ENCODE measurements around the gene FOXN1.
A peak's percentile ranks its signal among the peaks of the same experiment; 100 is the strongest.

FOXN1 gene

DNA sequence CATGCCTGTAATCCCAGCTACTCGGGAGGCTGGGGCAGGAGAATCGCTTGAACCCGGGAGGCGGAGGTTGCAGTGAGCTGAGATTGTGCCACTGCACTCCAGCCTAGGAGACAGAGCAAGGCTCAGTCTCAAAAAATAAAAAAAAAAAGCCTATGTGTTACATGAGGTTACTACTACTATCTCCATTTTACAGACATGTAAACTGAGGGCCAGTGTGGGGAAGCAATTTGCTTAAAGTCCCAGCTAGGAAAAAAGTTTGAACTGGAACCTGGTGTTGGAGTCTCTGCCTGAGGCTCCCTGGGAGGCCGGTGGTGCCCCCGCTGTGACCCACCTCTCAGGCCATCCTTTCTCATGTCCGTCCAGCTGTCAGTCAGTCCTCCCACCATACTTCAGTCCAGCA lies 28.2 kb upstream of the FOXN1 start:
- DNase-seq (ENCODE audit: low spot score): no peak

DNA sequence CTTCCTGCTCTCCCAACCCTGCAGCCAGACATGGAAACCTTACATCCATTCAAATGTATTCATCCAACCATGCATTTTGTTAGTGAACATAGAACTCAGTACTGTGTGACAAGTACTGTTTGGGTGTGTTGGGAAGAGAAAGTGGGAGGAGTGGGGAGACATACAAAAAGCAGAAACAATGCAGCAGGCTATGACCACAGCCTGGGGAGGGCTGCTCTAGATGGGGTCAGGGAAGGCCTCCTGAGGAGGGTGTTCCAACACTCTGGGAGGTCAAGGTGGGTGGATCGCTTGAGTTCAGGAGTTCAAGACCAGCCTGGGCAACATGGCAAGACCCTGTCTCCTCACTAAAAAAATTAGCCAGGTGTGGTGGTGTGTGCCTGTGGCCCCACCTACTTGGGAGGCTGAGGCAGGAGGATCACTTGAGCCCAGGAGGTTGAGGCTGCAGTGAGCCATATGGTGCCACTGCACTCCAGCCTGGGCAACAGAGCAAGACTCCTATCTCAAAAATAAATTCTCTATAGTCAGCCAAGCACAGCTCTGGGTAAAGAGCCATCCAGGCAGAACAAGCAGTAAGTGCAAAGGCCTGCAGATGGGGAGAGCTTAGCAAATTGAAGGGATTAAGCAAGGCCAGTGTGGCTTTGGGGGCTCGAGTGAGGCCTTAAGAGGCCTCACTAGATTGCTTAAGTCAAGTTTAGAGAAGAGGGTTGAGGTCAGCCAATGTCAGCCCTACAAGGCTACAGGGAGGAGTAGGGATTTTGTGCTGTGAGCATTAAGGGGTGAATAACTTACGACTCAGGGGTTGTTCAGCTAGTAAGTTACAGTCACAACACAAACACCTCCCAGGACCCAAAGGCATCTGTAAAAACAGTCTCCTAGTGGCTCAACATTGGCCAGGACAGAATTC lies 27.2 kb upstream of the FOXN1 start:
- no peak for DNase-seq (ENCODE audit: low spot score)

DNA sequence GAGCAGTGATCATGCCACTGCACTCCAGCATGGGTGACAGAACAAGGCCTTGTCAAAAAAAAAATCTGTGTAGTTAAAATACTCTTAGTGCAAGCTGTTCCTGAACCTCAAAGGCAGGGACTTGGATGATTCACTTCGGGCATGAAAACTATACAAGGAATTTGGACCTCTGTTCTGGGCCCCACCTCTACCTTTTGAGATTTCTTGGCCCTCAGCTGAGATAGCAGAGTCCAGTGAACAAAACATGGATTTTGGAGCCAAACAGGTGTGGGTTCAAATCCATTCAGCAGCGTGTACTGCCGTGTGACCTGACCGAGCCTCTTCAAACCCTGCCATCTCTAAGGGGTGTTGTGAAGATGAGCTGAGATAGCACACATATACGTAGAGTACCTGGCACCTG lies 25.9 kb upstream of the FOXN1 start:
- DNase-seq (ENCODE audit: low spot score): no peak

DNA sequence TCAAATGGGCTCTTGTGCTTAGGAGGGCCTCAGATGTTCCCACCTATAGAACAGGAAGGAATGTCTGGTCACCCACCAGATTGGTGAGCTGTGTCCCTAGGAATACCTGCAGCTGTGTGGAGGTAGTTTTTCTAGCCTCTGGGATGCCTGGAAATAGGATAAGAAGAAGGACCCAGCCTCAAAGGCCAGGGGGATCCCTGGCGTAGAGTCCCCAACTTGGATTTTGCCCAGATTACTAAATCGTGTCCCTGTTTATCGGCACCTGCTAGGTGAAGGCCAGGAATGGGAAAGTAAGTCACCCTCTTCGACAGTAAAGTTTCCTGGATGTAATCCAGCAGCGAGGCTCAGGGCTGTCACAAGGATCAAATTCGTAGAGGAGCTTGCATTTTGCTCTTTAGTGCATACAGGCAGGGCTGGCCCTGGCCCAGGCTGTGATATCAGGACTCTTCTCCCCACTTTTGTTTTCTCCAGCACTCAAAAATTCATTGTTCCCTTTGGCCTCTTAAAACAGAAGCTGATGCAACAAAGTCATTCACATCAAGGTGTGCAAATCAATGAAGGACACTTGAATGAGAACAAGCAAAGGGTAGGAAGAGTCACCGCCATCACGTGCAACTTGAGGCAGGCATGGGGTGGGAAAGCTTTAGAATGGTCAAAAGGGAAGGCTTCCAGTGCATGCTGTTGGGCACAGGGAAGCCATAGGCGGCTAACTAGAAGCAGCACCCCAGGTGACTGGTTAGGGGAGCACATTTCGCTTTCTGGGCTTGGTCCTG lies 25.2 kb upstream of the FOXN1 start:
- no peak for DNase-seq (ENCODE audit: low spot score)

DNA sequence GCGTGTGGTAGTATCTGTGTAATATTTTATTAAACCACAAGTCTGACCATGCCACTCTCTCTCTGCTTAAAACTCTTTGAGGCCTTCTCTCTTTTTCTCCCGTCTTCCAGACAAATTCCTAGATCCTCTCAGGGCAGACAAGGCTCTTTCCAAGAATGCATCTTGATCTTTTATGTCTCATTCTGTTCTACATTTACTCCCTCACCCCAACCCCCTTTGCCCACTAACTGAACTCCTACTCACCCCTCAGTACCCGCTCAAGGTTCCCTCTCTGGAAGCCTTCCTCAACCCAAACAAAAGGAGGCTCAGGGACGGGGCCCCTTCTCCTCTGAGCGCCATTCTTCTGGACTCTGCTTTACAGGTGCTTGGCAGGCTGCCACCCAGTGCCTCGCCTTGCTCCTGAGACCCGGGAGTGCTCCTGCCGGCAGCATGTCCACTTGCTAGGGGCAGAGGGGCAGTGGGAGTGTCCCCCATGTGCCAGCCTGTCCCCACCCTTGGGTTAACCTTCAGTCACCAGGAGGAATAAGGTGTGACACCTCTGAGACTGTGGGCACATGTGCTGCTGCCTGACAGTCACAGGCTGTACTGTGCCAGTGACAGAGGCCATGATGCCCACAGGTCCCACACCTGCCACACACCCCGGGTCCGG lies 23.5 kb upstream of the FOXN1 start:
- no peak for DNase-seq (ENCODE audit: low spot score)

DNA sequence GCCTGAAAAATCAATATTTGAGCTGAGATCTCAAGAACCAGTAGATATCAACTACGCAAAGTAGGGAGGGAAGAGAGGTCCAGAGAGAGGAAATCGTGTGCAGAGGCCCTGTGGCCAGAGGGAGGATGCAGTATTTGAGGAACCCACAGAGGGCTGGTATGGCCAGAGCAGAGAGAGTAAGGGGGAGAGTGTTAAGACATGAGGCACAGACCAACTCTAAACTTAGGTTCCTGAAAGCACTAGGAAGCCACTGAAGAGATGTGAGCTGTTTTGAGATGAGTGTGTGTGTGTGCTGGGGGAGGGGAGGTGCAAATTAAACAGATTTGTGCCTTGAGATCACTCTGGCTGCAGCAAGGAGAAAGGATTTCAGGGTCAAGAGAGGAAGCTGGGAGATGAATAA lies 21.9 kb upstream of the FOXN1 start:
- DNase-seq (ENCODE audit: low spot score): no peak

DNA sequence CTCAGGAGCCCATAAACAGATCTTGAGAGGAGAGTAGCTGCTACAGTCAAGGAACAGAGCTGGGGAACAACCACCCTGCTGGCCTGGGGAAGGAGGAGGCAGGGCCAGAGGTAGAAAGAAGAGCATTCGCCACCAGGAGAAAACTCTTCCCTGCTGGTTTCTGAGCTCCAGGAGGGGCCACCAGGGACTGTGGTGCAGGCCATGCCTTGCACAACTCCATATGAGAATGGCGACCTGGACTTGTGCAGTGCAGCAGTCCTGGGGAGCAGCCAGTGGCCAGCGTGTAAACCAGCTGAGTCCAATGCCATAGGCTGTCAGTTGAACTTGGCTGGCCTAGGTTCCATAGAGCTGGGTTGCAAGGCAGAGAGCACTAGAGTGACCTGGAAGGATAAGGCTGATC lies 21.1 kb upstream of the FOXN1 start:
- DNase-seq (ENCODE audit: low spot score): no peak

DNA sequence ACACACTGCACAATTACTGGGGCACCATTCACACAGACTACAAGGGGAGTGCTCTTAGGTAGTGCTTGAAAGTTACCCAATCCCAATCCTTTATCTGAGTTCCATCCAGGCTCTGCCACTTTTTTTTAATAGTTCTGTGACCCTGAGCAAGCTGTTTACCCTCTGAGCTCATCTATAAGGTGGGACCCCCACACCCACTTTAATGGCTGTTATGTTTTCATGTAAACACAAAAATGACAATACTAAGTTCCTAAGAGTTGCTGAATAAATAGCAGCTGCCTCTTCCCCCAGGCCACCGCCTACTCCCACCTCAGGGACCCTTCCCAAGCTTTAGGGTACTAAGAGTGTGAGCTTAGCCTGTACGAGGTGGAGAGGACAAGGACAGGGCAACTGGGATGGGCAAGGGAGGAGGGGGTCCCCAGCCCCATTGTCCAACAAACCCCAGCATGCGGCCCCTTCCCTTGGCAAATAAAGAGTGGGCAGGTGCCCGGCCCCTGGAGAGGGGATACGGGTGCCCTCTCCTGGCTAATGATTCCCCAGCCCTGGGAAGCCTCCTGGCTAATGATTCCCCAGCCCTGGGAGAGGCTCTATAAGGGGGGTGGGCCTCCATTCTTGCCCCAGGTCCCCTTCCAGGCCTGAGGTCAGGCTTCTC lies 18.1 kb upstream of the FOXN1 start:
- no peak for DNase-seq (ENCODE audit: low spot score)

DNA sequence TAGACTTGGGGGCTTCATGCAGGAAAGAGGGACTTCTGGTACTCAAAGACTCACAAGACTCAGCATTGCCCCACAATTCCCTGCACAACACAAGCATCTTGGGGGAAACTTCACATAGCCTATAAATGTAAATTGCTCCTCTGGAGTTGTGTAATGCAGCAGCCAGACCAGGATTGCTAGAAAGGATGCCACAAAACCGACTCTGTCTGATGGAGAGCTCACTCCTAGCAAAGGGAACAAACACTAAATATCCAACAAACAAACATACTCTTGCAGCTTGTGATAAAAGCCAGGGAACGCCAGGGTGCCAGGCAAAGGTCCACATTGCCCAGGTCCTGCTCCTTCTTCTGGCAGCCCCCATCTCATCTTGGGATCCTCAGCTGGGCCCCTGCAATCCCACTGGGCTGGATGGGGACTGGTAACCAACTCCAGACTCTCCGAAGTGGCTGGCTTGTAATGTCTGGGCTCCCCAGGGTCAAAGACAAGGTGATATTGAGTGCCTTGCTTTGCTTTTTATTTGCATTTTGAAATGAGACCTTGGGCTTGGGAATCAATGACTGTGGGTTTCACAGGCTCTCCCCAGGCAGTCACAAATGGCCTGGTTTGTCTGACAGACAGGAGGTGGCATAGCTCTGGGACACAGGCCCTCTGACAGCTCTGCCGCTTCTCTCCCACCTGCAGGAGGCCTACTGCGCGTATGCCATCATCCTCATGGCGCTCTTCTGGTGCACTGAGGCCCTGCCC lies 17.4 kb upstream of the FOXN1 start:
- no peak for DNase-seq (ENCODE audit: low spot score)

DNA sequence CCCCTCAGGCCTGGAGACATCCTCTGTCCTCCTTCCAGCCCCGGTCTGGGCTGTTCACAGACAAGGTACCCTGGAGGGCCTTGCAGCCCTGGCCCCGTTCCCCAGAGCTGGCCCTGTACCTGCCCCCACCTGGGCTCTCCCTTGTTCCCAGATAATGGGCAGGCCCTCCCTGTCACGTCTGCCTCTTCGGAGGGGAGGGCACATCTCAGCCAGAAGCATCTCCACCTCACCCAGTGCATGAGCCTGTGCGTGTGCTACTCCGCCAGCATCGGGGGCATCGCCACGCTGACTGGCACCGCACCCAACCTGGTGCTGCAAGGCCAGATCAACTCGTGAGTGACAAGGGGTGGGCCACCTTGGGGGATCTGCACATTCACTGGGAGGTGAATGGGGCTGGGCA lies 14.9 kb upstream of the FOXN1 start:
- no peak for DNase-seq (ENCODE audit: low spot score)

DNA sequence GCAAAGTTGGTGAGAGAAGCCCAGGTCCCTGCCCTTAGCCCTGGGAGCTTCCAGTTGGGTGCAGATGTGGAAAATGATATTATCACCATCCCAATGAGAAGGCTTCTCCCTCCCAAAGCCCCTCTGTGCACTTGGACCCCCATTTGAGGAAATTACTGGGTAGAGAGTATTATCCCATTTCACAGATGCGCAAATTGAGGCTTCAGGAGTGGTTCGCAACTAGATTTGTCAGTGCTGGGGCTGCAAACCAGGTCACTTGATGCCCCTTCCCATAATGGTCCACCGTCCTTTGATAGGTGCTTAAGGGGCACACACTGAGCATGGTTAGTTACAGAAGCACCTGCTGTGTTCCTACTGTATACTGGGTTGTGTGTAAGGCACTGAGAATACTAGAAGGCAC lies 14.3 kb upstream of the FOXN1 start:
- DNase-seq (ENCODE audit: low spot score): no peak

DNA sequence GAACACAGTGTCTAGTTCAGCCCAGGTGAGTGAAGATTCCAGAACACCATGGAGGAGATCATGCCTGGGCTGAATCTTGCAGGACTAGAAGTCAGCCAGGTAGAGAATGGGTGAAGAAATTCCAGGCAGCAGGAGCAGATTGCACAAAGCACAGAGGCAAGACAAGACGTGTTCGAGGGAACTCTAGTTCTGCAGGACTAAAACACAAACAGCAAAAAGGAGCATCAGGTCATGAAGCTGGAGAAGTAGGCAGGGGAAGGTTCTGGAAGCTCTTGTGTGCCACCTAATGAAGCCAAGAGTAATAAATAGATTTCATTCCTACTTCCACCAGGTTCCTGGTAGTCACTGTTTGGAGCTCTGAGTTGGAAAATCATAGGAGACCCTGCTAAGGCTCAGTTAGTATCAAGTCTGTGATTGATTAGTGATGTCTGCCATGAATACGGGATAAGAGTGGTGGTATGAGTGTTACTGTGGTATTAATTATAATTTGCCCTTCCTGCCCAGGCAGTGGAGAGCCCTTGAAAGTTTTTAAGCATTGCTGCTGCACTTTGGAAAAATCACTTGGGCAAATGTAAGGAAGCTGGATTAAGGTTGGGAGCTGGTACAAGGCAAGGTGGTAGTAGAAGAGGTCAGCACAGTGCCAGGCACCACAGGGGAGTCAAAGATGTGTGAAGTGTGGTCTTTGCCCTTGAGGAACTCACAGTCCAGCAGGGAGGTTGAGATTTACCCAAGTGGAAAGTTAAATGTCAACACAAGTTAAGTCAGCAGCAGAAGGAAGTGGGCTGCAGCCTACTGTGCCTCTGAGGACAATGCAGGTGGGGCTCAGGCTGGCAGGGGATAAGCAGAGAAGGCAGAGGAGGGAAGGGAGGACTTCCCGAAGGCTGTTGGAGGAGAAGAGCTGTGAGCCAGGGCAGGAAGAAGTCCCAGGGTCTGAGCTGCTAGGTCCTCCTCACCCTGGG lies 13.5 kb upstream of the FOXN1 start:
- DNase-seq (ENCODE audit: low spot score): no peak

DNA sequence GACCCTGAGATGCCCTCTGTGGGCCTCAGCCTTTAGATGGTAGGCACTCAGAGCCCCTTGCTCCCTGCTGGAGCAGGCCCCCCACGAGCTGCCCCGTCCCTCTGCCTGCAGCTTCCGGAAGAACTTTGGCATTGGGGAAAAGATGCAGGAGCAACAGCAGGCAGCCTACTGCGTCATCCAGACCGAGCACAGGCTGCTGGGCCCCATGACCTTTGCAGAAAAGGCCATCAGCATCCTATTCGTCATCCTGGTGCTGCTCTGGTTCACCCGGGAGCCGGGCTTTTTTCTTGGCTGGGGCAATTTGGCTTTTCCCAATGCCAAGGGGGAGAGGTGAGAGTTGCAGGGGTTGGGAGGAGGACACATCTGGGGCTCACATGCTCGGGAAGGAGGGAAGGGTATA lies 12.7 kb upstream of the FOXN1 start:
- DNase-seq (ENCODE audit: low spot score): no peak

DNA sequence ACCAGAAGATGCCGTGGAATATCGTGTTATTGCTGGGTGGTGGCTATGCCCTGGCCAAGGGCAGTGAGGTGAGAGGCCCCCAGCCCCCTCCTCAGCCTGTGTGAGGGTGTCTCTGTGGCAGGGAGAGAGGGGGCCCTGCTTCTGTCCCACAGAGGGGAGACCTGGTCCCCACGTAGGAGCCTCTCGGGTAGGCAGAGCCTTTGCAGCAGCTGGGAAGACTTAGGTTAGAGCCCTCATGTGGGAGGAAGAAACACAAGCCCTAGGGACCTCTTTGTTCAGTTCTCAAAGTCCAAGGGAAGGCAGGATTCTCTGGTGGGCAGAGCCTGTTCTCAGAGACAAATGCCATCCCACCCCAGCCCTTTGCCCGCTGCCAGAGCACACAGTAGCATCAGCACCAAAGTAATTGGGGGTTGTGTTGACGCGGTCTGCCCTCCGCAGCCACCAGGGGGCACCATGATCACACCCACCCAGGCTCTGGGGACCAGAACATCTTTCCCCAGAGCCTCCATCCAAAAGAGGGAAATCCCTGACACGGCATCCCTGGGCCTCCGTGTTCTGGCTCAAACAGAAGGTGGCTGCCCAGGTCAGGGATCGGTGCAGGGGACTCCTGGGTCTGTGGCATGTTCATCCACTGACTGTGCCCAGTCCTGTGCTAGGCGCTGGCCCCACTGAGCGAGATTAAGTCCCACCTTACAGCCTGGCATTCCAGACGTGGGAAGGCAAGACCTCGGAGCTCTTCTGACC lies 11.5 kb upstream of the FOXN1 start:
- peak; percentile 71 for DNase-seq (ENCODE audit: low spot score)

DNA sequence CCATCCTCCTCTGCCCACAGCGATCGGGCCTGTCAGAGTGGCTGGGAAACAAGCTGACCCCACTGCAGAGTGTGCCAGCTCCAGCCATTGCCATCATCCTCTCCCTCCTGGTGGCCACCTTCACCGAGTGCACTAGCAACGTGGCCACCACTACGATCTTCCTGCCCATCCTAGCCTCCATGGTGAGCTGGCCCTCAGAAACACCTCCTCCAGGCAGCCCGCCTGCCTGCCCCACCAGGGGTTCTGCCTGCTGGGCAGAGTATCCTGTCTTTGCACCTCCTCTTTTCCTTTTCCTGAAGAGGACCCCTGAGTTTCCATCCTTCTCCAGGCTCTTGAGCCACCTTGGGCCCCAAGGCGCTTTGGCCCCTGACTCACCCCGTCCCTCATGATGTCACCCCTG lies 10.5 kb upstream of the FOXN1 start:
- no peak for DNase-seq (ENCODE audit: low spot score)

DNA sequence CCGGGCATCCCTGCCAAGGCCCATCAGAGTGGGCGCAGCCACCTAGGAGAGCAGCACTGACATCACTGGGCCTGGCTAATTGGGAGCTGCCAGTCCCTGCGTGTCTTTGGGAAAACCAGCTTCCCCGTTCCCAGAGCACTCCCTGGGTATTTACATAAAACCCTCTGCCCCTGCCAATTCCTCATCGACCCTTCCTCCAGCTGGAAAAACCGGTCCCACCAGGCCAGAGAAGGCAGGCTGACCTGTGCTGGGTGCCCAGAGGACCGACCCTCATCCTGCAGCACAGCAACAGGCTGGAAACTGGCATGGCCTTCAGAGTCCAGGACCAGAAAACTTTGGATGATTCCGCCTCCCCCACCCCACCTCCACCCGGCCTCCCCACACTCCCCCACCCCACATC lies 8.2 kb upstream of the FOXN1 start:
- no peak for DNase-seq (ENCODE audit: low spot score)

DNA sequence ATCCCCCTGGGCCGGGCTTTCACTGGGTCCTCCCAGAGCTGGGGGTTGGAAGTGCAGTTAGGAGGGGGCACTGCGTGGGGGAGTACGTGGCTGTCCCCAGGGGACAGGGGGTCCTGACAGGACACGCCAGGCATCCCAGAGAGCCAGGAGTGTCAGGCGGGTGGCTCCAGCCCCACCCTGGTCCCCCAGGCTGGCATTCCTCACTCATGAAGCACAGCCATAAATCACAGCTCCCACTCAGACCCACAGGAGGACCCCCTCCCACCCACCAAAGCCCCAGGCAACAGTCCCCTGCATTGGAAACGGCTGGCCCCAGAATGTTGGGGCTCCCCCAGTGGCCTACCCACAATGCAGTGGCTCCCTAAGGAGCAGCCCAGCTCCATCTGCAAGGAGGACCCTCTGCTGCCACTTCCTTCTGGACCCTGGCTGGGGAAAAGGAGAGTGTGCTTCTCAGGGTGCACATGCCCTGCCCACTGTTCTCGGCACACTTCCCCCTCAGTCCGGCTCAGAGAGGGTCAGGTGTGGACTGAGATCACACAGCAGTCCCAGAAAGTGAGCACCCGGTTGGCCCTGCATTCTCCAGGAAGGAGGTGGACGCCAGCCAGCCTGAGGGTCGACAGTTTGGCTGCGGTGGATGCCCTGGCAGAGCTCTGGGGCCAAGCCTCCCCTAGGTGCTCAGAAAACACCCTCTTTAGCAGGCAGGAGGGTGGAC lies 7.3 kb upstream of the FOXN1 start:
- no peak for DNase-seq (ENCODE audit: low spot score)

DNA sequence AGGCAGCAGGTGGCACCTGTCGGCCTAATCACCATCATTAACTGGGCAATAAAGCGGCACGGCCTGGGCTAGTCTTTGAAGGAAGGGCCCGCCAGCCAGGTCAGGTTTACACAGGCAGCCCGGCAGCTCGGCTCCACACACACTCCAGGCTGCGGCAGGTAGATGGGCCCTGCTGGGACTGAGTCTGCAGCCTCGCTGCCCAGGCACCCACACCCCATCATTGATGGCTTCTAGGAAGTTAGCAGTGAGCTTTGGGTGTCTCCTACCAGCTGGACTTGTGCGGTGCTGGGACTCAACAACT lies 6.8 kb upstream of the FOXN1 start:
- no peak for DNase-seq (ENCODE audit: low spot score)

DNA sequence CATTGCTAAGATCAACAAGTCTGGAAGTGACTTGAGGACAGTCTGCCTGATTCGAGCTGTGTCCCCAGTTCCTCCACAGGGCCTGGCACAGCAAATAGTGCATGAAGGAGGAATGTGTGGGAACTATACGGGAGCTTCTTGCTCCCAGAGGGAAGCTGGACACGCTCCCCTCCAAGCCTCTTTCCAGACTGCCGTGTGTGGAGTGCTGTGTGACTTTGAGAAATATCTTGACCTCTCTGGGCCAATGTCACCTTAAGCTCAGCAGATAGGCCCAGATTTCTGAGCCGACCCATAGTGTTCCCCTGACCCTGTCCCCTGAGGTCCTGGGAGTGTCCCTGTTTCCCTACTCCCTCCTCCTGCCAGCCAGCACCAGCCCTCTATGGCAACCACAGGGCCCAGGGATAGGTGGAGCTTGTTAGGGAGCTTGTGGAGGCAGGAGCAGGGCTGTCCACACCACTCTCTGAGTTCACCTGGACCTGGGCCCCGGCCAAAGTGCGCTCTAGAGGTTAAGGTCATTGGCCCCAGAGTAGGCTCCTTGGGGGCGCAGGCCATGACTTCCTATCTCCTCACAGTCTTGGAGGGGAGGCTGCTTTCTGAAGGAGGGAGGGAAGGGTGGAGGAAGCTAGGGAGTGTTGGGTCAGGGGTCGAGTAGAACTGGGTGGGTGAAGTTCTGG lies 6.3 kb upstream of the FOXN1 start:
- no peak for DNase-seq (ENCODE audit: low spot score)
